HG03469 (cell line): ENCODE data around the gene HCRT.
"Not testable (repeated sequence)": the region's sequence is repeated elsewhere in the genome, so short reads cannot be mapped to it uniquely, and the experiment has no call there.

Experiments
- ATAC-seq: cut with Tn5 transposase; IDR thresholded peaks from one replicate; pipeline ENCODE4 v1.9.1; 2021; ENCODE audit warnings: mild to moderate bottlenecking, moderate library complexity, moderate number of reproducible peaks; ENCODE audit not compliant: unreplicated experiment

HCRT gene

DNA sequence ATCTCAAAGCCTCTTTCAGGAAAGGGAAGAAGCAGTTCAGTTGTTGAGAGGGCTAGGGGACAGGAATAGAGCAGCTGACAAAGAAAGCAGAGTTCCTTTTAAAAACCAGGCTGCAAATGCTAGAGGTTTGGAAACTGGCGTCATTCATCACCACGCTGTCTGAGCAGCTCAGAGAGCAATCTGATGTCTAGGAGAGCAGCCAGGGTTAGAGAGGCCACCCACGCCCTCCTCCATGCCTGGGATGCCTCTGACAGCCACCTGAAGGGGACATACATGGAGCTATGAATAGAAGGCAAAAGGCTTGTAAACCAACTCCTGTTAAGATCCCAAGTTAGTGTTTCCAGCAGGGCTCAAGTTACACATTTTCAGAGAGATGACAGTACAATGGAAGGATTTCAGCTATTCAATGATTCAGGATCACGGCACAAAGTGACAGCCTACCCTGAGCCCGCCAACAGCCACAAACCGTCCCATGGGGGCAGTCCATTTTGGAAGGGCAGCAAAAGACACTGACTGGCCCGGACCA lies 42.8 kb downstream of the HCRT start:
- no peak for ATAC-seq

DNA sequence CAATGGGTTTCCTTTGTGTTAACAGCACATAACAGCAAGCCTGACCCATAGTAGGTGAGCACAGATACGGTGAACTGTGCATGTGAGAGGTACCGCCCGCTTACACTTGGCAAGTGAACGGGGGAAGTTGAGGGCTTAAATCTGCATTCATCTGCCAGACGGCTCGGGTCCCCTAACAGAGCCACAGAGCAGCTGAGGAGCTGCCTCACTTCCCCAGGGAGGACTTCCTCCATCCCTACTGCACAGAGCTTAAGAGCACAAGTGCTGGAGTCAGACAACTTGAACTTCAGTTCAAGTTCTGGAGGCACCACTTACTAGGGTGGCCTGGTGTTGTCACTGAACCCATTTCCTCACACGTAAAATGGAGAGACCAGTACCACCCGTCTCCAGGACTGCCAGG lies 43.9 kb downstream of the HCRT start:
- no peak for ATAC-seq

DNA sequence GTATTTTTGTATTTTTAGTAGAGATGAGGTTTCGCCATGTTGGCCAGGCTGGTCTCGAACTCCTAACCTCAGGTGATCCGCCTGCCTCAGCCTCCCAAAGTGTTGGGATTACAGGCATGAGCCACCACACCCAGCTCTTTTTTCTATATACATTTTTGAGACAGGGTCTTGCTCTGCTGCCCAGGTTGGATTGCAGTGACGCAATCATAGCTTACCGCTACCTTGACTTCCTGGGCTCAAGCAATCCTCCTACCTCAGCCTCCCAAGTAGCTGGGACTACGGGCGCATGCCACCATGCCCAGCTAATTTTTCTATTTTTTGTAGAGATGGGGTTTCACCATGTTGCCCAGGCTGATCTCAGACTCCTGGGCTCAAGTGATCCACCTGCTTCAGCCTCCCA lies 44.6 kb downstream of the HCRT start:
- not testable (repeated sequence) for ATAC-seq

DNA sequence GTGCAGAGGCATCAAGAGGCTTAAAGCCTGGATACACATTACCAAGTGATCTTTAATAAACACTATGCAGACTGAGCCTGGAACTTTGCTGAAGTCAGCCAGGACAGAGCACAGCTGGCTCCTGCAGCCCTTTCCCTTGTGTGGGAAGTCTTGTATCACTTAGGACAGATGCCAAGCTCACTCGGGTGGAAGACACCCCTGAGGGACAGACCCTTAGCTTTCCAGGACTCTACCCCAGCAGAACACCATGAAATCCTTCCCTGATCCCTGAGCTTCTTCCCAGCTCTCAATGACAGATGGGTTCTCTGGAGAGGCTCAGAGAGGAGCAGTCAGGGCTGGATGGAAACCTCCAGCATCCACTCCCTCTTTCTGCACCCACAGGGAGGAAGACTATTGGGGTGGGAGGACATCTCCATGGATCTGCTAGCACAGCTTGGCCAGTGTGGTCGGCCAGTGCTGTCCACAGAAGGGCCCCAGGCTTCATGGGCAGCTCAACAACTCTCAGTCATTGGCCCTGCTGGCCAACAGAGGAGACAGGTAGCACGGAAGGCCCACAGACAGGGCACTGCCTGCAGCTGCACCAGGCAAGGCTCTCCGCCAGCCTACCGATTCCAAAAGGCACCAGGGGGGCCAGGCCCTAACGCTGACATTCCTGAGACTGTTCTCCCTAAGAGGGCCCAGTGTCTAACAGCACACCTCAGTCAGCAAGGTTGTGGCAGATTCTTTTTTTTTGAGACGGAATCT lies 46.3 kb downstream of the HCRT start:
- ATAC-seq = no peak

DNA sequence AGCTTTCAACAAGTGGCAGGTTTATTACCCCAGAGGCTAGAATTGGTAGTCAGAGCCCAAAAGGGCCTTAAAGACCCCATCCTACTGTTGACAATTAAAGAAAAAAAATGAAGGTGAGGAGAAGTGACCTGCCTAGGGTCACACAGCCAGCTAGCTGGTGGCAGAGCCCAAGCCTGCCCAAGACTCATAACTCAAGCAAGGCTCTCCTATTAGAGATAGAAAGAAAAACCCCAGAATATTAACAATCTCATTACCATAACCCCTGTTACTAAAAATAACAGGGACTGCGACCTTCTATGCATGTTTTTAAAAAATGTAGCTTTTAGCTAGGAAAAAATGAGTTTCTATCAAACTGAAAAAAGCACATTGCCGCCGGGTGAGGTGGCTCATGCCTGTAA lies 48.6 kb downstream of the HCRT start:
- ATAC-seq = no peak

DNA sequence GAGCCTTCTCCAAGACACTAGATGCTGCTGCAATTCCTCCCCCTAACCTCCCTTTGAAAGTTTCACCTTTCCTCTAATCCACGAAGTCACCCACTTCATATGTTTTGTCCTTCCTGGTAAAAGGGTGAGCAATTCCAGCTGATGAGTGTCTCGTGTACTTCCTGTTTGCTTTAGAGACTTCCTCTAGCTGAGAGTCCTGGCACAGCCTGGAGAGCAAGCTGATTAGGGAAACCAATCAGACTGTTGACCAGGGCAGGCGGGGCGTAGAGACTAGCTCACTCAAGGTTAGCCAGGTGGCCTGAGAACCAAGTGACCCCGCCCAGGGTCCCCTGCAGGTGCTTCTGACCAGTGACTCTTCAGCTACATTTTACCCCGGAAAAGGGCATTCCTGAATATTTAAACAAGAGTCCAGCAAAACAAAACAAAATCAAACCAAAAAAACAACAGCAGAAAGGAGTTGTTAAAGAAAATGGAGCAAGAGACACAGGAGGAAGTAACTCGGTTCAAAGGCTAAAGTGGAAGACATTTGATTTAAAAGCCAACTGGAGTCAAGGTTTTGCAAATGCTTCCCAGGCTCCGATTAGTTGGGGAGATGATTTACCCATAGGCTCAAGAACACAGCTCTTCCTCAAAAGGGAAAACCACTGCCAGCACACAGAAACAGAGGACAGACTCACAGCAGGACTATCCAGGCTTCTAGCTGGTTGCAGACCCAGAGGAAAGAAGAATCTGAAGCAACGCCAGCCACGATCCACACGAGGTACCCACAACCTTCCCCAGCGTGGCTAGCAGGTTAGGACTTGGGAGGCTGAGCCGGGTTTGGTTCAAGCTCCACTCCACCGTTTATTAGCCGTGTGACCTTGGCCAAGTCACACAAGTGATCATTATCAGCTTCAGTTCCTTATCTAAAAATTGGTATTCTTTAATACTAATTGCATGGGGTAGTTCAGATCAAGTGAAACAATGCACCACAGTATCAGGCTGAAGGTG lies 49.3 kb downstream of the HCRT start:
- ATAC-seq = no peak

DNA sequence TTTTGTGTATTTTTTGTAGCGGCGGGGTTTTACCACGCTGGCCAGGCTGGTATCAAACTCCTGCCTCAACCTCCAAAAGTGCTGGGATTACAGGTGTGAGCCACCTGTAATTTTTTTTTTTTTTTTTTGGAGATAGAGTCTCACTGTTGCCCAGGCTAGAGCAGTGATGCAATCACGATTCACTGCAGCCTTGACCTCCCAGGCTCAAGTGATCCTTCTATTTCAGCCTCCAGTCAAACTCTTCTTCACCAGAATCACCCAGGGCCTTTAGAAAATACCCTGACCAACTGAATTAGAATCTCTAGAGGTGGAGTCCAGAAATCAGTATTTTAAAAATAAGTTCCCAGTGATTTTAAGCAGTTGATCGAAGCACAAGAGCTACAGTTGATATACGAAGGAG lies 50.1 kb downstream of the HCRT start:
- ATAC-seq = no peak
